ENCODE results near the gene BLTP3B.

BLTP3B gene

GRCh38 chr12:100106861-100107260 lies 35.8 kb downstream of the BLTP3B start:
- no peak for DNase-seq

DNA sequence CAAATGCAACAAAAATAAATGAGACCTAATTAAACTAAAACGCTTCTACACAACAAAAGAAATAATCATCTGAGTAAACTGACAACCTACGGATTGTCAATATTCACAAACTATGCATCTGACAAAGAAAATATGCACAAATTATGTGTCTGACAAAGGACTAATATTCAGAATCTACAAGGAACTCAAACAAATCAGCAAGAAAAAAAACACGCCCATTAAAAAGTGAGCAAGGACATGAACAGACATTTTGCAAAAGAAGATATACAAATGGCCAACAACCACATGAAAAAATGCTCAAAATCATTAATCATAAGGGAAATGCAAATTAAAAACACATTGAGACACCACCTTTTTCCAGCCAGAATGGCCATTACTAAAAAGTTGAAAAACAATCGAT lies 37.0 kb downstream of the BLTP3B start:
- DNase-seq = no peak

DNA sequence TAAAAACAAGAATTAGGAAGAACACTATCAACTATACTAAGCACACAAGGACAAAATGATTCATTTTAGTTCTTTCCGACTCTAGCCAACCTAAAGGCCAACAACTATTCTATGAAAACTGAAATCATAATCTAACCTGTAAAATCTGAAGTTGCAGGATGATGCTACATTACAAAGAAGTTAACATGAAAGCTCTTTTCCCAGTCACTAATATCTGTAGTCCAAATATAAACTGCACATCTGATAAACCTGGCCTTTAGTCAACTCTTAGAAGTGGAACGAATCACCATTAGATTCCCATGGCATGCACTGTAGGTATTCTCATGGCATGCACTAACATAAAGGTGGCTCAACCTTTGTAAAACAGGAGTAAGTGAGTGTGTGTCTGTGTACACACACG lies 41.7 kb downstream of the BLTP3B start:
- DNase-seq = no peak

Data from 8988T (cell line).